NCI-H2029 (cell line): ENCODE results near the gene VPS26C.

Experiments used
- DNase-seq: peaks from one replicate; lab custom pipeline; 2025; lab: John Stamatoyannopoulos, UW

Gene VPS26C

DNA sequence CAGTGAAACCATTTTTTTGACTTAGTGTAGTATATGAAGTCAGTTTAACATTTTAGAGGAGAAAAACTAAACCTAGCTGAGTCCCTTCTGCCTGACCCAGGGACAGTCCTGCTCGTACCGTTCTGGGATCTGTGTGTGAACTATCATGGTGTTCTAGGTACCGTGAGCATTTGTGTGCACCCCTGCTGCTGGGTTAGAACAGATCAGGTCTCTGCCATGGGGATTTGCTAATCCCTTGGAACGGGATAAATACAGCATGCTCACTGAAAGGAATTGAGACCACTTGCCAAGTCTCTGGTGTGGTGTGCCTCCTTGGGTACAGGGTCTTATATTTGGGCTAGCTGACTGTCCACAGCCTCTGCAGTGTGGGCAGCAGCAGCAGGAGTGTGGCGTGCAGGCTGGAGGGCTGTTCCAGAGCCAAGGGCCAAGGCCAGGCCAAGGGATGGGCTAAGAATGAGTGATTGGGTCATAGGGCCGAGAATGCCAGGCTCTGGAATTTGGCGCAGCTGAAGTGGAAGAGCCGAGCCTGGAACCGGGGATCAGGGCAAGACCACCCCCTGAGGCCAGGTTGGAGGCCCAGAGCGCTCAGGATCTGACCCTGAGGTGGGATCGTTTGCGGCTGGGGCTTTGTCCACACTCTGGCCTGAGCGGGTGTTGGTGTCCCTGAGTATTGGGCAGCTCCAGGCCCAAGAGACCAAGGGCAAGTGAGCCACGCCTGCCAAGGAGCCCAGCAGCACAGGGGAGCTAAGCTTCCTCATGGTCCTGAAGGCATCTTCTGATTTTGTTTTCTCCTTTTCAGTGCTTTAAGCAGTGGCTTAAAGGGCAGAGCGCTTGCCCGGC is 66.3 kb downstream of the VPS26C start:
- DNase-seq, result no peak

GRCh38 chr21:37199057-37199924 is 67.8 kb downstream of the VPS26C start:
- no peak for DNase-seq

GRCh38 chr21:37197746-37198145 is 69.4 kb downstream of the VPS26C start:
- no peak for DNase-seq

DNA sequence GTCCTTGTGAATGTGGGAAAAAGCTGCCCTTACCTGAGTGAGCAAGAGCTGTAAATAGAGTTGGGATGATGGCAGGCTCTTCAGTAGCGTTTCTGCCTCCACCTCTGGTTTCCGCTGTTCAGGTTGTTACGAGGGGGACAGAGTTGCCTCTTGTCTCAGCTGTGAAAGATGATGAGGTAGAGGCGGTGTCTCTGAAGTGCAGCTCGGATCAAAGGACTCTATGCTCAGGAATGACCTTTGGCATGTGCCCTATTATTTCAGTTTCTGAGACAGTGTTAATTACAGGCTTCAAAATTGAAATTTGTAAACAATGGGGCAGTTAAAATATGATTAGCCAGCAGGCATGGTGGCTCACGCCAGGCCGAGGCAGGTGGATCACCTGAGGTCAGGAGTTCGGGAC is 70.3 kb downstream of the VPS26C start:
- no peak for DNase-seq

- no peak for DNase-seq
These were observed 71.5 kb downstream of the VPS26C start for GRCh38 chr21:37195610-37196009.

DNA sequence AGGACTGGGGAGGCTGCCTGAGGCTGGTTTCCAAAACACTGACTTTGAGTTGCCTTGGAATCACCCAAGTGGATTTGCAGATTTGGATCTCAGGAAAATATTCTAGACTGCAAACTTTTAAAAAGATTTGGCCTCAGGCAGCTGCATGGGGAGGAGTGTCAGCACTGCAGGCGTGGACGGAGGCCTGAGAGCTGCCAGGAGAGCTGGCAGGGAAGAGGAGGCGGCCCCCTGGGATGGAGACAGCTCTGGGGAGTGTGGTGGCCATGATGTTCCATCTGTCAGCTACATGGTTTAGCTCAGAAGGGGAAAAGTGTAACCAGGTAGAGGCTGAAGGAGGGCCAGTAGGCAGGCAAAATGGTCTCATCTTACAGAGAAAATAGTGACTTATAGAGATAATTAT is 72.1 kb downstream of the VPS26C start:
- DNase-seq, result no peak

DNA sequence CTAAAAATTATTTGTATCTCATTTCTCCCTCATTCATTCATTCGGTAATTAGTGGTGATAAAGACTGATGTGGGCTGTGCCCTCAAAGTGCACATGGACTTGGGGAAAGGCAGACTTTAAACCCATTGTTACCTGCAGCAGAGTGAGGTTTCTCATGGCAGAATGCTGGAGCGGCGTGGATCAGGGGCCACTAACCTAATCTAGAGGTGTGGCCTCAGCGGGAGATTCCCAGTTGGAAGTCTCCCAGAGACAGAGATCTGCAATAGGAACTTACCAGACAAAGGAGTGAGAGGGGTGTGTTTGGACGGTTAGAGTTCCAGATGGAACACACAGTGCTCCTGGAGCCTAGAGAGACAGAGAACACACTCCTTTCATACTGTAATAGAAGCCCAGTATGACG is 73.5 kb downstream of the VPS26C start:
- no peak for DNase-seq

GRCh38 chr21:37193006-37193405 is 74.1 kb downstream of the VPS26C start:
- DNase-seq, result no peak

DNA sequence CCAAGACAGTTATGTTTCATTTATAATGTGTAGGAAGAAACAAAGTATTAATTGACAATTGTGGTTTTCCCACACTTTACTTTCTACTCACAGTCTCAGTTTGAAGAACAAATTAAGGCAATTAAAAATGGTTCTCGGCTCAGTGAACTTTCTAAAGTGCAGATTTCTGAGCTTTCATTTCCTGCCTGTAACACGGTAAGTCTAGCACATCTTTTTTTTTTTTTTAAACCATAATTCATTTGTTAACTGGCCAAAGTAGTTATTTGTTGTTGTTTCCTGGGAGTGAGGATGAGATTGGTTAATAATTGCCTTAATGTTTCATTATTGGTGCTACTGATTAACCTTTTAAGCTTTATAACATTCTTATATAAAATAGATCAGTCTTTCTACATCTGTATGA is 75.1 kb downstream of the VPS26C start:
- no peak for DNase-seq

- DNase-seq, result no peak
These were observed 78.3 kb downstream of the VPS26C start for GRCh38 chr21:37188825-37189224.

DNA sequence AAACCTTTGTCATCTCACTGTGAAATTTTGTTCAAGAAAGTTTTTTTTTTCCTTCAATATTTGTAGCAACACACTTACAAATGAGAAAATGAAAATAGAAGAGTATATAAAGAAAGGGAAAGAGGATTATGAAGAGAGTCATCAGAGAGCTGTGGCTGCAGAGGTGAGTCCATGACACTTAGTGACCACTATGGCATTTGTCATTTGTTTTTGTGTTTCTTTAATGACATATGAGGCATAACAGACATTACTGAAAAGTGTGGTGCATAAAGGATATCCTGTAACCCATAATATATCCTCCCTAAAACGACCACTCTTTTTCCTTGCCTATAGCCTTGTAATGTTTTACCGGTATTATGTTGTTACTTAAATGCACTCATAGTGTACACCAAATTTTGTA is 80.2 kb downstream of the VPS26C start:
- DNase-seq, result no peak

DNA sequence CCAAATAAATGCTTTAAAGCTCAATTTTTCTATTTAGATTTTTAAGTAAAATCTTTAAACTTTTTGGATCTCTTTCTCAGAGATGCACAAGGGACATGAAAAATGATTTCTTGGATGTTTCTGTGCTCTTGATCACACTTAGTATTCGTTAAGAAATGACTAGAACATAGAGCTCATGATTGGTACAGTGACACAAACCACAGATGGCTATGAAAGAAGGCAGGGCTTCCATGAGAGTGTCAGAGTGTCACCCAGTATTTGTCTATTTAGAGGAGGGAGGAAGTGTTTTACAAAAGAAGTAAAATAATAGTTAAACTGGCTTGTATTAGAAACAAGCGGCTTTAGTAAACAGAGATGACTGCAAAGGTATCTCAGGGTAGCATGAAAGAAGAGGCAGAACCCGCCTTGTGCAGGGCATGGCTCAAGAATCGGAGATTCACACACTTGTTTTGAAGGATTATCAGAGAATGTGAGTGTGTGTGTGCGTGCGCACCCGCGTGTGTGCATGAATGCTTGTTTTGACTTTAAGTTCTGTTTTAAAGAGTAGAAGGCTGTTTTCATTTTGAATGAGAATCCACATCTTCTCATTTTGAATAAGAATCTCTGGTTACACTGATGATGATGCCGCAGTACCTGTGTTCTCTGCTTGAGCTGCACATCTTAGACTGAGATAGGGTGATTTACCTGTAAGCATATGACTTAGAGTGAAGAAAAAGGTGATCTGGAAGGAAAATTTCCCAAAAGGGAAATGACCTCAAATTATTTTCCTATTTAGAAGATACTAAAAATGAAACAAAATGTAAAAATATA is 82.1 kb downstream of the VPS26C start:
- no peak for DNase-seq

DNA sequence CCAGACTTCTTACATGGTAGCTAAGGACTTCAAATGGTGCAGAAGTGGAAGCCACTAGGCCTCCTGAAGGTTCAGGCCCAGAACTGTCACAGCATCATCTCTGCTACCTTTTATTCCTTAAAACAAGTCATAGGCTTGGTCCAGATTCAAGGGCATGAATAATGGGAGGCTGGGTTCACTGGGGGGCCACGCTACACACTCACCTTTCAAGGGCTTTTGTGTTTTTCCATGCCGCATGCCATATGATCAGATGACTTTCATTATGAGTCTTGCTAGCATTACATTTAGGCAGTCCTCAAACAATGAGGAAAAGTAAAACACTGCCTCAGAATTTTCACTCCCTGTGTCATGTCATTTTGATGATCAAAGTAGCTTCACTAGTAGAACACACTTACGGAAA is 83.4 kb downstream of the VPS26C start:
- no peak for DNase-seq

DNA sequence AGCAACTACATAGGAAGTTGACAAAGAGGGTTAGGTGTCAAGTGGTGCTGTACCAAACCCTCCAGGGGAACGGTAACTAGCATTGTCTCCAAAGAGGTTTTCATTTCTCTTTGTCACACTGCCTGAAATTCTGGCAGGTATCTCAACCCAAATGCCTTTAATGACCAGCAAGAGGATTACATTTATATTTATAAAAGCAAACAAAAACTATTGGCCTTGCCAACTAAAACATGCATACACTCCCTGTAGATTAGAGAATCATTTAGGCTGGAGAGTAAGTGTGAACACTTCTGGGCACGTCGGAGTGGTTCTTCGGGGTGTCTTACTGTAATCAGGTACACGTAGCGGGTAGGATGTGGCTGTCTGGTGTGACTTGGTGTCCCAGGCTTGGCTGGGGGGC is 84.9 kb downstream of the VPS26C start:
- peak; percentile 28 for DNase-seq

- DNase-seq, result no peak
These were observed 86.1 kb downstream of the VPS26C start for GRCh38 chr21:37181059-37181458.

- DNase-seq, result no peak
These were observed 90.4 kb downstream of the VPS26C start for GRCh38 chr21:37176716-37177115.
